ENCODE measurements around the gene SLC22A17.
"Not testable (repeated sequence)": the region's sequence is repeated elsewhere in the genome, so short reads cannot be mapped to it uniquely, and the experiment has no call there.

The SLC22A17 gene

DNA sequence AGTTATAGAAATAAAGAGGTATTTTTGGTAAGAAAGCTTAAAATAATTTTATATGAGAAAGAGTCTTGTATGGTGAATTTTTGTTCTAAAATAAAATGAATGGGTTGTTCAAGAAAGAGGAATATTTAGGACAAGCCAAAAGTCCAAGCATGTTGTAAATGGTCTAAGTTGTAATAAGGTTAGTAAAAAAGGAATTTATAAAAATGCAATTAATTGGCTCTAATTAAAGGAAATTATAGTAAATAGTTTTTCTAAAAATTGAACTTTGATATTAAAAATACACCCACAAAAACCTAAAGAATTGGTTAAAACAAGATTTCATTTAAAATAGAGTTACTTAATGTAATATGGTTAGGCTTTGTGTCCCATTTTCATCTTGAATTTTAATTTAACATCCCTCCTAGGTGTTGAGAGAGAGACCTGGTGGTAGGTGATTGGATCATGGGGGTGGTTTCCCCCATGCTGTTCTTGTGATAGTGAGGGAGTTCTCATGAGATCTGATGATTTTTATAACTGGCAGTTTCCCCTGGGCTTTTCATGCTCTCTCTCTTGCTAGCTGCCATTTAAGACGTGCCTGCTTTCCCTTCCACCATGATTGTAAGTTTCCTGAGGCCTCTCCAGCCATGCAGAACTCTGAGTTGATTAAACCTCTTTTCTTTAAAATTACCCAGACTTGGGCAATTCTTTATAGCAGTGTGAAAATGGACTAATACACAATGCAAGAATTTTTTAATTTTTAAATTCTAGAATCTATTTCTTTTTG lies 13.0 kb downstream of the SLC22A17 start:
- no peak for DNase-seq (ENCODE audit: low spot score)

GRCh38 chr14:23335623-23336022 lies 17.1 kb downstream of the SLC22A17 start:
- no peak for DNase-seq (ENCODE audit: low spot score)

DNA sequence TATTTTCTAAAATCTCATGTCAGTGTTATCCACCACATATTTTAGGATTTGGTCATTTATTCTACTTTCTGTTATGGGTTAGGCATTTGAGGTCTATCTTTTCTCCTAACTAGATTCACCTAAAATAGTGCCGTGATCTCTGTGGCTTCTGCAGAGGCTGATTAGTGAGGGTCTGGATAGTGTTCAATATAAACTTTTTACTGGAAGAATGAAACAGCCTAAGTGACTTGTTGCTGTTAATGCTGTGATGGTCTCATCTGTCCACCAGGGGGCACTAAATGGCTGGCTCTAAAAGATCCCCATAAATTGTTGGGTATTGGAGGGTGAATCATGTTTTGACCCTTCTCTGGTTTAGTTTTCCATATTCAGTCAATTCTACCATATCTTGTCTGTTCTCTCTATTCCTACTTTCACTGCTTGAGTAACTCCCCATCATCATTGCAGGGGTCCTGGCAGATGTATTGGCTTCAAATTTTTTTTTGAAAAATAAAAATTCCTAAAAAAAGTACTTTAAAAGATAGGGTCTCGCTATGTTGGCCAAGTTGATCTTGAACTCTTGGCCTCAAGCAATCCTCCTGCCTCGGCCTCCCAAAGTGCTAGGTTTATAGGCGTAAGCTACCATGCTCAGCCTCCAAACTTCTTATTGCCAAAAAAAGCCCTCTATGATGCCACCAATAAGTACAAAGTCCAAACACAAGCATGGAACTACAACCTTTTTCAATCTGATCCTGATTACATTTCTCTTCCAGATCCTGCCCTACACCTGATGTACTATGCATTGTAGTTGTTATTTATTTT lies 24.5 kb downstream of the SLC22A17 start:
- peak; percentile 74 for DNase-seq (ENCODE audit: low spot score)

DNA sequence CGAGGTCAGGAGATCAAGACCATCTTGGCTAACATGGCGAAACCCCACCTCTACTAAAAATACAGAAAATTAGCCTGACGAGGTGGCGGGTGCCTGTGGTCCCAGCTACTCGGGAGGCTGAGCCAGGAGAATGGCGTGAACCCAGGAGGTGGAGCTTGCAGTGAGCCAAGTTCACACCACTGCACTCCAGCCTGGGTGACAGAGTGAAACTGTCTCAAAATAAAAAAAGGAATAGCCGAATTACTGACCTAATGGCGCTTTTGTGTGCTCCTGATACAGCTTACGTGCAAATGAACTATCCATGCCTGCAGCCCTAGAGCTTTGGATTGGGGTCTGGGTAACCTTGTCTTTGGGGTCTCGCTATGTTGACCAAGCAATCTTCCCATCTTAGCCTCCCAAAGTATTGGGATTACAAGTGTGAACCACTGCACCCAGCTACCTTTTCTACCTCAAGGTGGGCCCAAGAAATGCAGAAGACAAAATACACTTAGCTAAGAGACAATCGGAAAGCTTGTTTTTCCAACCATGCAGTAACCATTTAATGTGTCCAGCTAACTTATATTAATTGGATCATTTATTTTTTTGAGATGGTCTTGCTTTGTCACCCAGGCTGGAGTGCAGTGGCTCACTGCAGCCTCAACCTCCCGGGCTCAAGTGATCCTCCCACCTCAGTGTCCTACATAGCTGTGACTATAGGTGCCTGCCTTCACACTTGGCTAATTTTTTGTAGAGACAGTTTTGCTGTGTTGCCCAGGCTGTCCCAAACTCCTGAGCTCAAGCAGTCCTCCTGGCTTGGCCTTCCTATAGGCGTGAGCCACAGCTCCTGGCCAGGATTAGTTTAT lies 26.0 kb downstream of the SLC22A17 start:
- no peak for DNase-seq (ENCODE audit: low spot score)

GRCh38 chr14:23325746-23326145 lies 26.9 kb downstream of the SLC22A17 start:
- not testable (repeated sequence) for DNase-seq (ENCODE audit: low spot score)

DNA sequence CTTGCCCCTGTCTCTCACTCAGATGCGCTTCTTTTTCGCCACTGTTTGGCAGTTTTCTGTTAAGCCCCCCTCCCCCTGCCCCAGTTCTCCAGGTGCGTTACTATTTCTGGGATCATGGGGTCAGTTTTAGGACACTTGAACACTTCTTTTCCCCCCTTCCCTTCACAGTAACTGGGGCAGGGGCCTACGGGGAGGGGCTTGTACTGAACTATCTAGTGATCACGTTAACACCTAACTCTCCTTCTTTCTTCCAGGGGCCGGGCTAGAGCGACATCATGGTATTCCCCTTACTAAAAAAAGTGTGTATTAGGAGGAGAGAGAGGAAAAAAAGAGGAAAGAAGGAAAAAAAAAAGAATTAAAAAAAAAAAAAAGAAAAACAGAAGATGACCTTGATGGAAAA lies 27.7 kb downstream of the SLC22A17 start:
- DNase-seq (ENCODE audit: low spot score) = no peak

- DNase-seq (ENCODE audit: low spot score) = no peak
Measured at GRCh38 chr14:23324455-23324846, 28.2 kb downstream of the SLC22A17 start.

DNA sequence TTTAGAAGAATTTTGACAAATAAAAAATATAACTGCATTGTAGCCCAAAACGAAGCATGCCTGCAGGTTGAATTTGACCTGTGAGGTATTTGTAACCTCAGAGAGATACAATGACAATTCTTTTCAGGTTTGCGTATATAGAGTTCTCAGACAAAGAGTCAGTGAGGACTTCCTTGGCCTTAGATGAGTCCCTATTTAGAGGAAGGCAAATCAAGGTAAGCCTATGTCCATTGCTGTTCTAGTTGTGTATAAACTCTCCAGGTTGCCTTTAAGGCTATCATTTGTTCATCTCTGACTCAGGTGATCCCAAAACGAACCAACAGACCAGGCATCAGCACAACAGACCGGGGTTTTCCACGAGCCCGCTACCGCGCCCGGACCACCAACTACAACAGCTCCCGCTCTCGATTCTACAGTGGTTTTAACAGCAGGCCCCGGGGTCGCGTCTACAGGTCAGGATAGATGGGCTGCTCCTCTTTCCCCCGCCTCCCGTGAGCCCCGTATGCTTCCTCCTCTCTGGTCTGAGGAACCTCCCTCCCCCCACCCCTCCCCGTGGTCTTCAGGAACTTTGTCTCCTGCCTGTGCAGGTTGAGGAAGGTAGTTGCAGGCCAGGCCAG lies 28.7 kb downstream of the SLC22A17 start:
- no peak for DNase-seq (ENCODE audit: low spot score)

- no peak for DNase-seq (ENCODE audit: low spot score)
Measured at GRCh38 chr14:23322568-23323517, 29.8 kb downstream of the SLC22A17 start.

DNA sequence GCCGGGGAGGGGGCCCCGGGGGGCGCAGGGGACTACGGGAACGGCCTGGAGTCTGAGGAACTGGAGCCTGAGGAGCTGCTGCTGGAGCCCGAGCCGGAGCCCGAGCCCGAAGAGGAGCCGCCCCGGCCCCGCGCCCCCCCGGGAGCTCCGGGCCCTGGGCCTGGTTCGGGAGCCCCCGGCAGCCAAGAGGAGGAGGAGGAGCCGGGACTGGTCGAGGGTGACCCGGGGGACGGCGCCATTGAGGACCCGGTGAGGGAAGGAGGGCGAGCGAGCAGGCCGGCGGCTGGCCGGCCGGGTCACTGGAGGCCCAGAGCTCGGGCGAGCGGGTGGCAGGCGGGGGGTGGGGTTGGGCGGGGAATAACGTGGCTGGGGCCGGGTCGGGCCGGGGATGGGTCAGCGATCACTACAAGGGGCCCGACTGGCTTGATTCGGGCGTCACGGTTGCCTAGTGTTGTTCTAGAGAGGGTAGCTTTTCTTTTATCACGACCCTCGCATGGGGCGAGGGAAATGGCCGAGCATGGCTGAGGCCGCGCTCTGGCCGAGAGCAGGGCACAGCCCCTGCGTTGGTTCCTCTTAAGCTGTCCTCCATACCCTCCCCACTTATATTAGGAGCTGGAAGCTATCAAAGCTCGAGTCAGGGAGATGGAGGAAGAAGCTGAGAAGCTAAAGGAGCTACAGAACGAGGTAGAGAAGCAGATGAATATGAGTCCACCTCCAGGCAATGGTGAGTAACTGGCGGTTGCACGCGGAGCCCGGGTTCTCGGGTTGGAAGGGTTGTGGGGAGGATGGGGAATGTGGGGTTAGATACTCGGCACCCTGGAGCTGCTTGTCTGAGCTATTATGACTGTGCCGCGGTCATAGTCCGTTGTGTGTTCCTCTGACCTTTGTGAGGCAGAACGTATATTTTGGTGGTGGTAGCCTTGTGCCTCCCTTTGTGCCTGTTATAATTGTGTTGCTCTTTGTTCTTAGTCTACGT lies 30.8 kb downstream of the SLC22A17 start:
- peak; percentile 79 for DNase-seq (ENCODE audit: low spot score)

DNA sequence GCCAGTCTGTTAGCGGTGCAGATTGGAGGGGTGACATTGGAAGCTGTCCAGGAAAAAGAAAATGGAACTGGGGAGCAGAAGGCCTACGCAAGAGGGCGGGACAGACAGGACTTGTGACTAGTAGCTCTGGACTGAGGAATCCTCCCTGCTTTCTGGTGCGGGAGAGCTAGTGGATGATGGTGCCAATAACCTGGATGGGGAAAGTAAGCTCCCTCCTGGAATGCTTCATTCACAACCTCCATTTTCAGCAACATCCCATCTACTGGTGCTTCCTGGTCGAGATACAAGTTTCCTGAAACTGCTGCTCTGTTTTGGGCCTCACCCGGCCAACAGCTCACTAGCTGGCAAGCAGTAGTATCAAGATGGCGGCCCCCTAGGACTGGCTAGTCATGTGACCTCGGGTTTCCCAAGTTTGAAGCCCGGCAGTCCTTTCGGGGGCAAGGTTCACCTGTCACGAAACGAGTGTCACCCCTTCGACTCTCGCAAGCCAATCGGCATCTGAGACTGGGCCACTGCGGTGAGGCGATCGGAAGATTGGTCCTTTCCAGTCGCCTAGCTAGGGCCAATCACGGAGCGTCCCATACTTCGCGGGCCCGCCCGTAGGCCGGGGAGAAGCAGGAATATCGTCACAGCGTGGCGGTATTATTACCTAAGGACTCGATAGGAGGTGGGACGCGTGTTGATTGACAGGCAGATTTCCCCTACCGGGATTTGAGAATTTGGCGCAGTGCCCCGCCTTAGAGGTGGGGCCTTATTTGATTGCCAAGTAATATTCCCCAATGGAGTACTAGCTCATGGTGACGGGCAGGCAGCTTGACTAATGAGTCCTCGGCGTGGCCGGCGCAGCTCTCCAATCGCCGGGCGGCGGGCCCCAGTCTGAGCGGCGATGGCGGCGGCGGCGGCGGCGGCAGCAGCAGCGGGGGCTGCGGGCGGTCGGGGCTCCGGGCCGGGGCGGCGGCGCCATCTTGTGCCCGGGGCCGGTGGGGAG lies 31.8 kb downstream of the SLC22A17 start, which contains the start of gene PABPN1:
Gene PABPN1 (plus strand): TSS at position 874 of the 988 bp plus-strand sequence. CDS start 13 bp downstream, at position 887.
- DNase-seq (ENCODE audit: low spot score) = peak; percentile 100

DNA sequence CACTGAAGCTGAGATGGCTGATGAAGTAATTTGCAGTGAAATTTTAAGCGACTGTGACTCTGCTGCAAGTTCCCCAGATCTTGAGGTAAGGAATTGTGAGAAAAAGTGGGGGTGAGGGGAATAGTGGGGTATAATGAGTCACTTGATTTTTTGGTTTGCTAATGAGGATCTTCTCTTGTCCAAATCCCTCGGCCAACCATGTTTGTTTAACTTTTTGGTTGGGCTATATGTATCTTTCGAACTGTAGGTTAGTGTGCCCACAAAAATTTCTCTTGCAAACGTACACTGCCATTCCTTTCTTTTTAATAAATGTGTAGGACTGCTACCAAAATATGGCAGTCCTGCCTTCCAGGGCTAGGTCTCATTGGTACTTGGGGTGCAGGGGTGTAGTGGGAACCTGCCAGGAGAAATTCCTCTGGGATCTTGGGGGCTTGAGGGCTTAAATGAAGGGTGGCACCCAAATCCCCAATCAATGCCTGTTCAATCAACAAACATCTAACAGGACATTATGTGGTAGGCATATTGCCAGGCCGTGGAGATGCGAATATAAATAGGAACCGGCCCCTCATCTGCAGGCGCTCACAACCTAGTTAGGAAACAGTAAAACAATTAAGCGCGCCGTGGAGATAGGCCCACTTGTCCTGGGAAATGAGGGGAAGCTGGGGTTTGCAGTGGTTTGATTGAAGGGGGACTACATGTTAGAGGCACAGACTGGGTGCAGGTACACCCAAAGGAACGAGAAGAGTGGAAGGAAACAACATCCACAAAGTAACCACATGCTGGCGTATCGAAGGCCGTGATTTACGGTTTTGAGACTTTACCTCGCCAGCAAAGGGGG lies 32.7 kb downstream of the SLC22A17 start:
- no peak for DNase-seq (ENCODE audit: low spot score)

GRCh38 chr14:23316300-23316699 lies 36.4 kb downstream of the SLC22A17 start:
- no peak for DNase-seq (ENCODE audit: low spot score)

- no peak for DNase-seq (ENCODE audit: low spot score)
Measured at GRCh38 chr14:23310546-23310945, 42.1 kb downstream of the SLC22A17 start.

DNA sequence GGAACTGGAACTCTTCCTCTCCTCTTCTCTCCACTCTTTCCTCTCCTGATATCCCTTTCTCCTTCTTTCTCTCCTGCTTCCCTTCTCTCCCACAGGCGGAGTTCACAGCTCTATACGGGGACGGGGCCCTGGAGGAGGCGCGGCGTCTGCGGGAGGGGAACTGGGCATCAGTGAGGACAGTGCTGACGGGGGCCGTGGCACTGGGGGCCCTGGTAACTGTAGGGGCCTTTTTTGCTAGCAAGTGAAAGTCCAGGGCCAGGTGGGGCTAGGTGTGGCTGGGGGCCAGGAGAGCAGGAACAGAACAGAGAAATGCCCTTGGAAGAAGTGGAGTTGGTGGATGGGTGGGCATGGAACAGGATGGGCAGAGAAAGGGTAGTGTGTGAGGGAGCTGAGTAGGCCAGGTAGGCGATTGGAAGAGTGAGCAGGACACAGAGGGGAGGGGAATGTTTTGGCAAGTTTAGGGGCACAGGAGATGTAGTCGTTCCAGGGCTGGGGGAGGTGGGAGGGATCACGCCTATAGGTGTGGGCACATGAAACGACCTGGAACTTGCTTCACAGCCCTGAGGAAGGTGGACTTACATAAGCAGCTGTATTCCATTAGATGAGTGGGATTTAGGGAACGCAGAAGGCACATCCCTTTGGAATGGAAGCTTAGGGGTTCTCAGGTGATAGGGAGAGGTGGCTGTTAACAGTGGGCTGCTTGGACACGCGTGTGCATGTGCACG lies 43.8 kb downstream of the SLC22A17 start:
- DNase-seq (ENCODE audit: low spot score) = no peak
